SJSA1 (cell line): Measurements from ENCODE around the gene CLCA1. TPM values are rescaled to one million over a fixed set of nuclear protein-coding genes. Genes with fewer than 3 reads are reported as not detected.

Source experiments
- DNase-seq, 2 experiments: peaks; one replicate each; pipeline ENCODE4 v3.0.0-alpha.2; 2015 to 2020; ENCODE audit warnings: low spot score in 2 of 2, low read depth in 1 of 2
- H3K27ac ChIP-seq: fragments of 250-450 bp; sonication (Bioruptor Pico); 2 replicates; pipeline ENCODE4 v1.5.1; 2020; ENCODE audit warnings: mild to moderate bottlenecking, moderate library complexity
- H3K27me3 ChIP-seq: fragments of 250-450 bp; sonication (Bioruptor Pico); replicated peaks from 2 replicates; pipeline ENCODE4 v1.5.1; 2020; ENCODE audit warnings: mild to moderate bottlenecking, moderate library complexity
- H3K36me3 ChIP-seq: fragments of 250-450 bp; sonication (Bioruptor Pico); 2 replicates; pipeline ENCODE4 v1.5.1; 2020; ENCODE audit warnings: mild to moderate bottlenecking
- H3K4me1 ChIP-seq: fragments of 250-450 bp; sonication (Bioruptor Pico); replicated peaks from 2 replicates; pipeline ENCODE4 v1.6.1; 2021; ENCODE audit warnings: mild to moderate bottlenecking
- H3K4me3 ChIP-seq: fragments of 250-450 bp; sonication (Bioruptor Pico); 2 replicates; pipeline ENCODE4 v1.5.1; 2020; ENCODE audit warnings: mild to moderate bottlenecking
- H3K9me3 ChIP-seq: fragments of 250-450 bp; sonication (Bioruptor Pico); replicated peaks from 2 replicates; pipeline ENCODE4 v1.5.1; 2020; ENCODE audit warnings: mild to moderate bottlenecking
- total RNA-seq: library from RNA; depleted of rRNA; stranded (reverse); fragments of >200 nt; shearing (Covaris generic); gene quantifications from 2 replicates; pipeline ENCODE4 v1.2.3, GENCODE V29; 2014; rRNA removed

Gene CLCA1
- total RNA-seq, 1 experiment from 2014 or later, result not detected

DNA sequence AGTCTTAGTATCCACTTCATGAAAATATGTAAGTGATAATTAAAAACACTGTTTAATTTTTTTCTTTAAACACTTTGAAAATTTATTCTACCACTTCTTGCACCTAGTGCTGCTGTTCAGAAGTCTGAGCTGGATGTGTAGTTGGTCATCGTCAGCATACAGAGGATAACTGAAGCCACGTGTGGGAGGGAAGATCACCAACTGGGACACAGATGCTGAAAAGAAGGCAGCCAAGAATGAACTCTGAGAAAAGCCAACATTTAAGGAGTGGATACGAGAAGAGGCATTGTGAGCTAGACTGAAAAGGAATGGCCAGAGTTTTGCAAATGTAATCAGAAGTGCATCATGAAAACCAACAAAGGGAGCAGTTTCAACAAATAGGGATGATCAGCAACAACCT, 53.5 kb downstream of the CLCA1 start:
- peaks cover 4% of the 10 kb centered on the region; the same call in 1 of the 2 replicates for H3K27me3 ChIP-seq
- no peaks in the 10 kb centered on the region for H3K36me3 ChIP-seq
- H3K9me3 ChIP-seq, result no peaks in the 10 kb centered on the region; the same call in 1 of the 2 replicates
- DNase-seq, result no peak
- H3K27ac ChIP-seq, result no peak overlapping the region
- no peak overlapping the region for H3K4me3 ChIP-seq
- H3K4me1 ChIP-seq, result no peaks in the 10 kb centered on the region

DNA sequence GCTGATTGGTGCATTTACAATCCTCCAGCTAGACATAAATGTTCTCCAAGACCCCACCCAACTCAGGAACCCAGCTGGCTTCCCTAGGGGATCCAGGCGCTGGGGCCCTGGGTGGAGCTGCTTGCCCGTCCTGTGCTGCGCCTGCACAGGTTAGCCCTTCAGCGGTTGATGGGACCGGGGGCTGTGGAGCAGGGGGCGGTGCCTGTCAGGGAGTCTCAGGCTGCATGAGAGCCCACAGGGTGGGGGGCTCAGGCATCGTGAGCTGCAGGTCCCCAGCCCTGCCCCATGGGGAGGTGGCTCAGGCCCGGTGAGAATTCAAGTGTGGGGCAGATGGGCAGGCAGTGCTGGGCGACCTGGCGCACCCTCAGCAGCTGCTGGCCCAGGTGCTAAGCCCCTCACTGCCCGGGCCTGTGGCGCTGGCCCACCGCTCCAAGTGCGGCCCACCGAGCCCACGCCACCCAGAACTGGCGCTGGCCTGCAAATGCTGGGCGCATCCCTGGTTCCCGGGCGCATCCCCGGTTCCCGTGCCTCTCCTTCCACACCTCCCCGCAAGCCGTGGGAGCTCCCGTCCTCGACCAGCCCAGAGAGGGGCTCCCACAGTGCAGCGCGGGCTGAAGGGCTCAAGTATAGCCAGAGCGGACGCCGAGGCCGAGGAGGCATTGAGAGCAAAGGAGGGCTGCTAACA, 55.1 kb downstream of the CLCA1 start:
- no peaks in the 10 kb centered on the region for H3K36me3 ChIP-seq
- no peak overlapping the region for H3K4me3 ChIP-seq
- no peak overlapping the region for H3K27ac ChIP-seq
- H3K9me3 ChIP-seq, result no peaks in the 10 kb centered on the region; the same call in 1 of the 2 replicates
- H3K4me1 ChIP-seq, result no peaks in the 10 kb centered on the region
- DNase-seq, result no peak
- peaks cover 4% of the 10 kb centered on the region; the same call in 1 of the 2 replicates for H3K27me3 ChIP-seq

DNA sequence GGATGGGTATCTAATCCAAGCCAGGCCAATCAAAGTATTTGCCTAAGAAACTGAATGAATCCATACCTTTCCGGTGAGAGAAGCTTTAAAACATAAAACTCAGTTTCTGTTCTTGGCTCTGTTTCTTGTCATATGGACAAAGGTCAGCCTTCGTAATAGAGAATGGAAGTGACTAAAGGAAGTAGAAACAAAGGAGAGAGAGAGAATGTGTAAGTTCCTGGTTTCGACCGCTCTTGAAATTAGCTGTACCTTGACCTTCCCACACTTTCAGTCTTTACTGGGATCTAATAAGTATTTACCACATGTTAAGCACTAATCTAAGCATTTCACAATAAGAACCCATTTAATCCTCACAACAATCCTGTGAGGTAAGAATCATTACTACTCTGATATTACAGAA, 58.6 kb downstream of the CLCA1 start:
- no peaks in the 10 kb centered on the region; the same call in 1 of the 2 replicates for H3K9me3 ChIP-seq
- no peak overlapping the region for H3K4me3 ChIP-seq
- H3K27ac ChIP-seq, result no peak overlapping the region
- DNase-seq, result no peak
- no peaks in the 10 kb centered on the region for H3K27me3 ChIP-seq
- H3K4me1 ChIP-seq, result no peaks in the 10 kb centered on the region
- H3K36me3 ChIP-seq, result no peaks in the 10 kb centered on the region

- no peak for DNase-seq
- Histone ChIP-seq H3K4me1 (no peaks in the 10 kb centered on the region), H3K27me3 (no peaks in the 10 kb centered on the region)
Measured at GRCh38 chr1:86530211-86530845, 61.6 kb downstream of the CLCA1 start.

GRCh38 chr1:86537928-86538695, 69.4 kb downstream of the CLCA1 start:
- no peak for DNase-seq
- Histone ChIP-seq H3K4me3 (no peak overlapping the region), H3K9me3 (no peaks in the 10 kb centered on the region), H3K27ac (no peak overlapping the region), H3K27me3 (no peaks in the 10 kb centered on the region), H3K4me1 (no peaks in the 10 kb centered on the region), H3K36me3 (no peaks in the 10 kb centered on the region)

More at GRCh38 chr1:86530211-86530845, 61.6 kb downstream of the CLCA1 start:
- Histone ChIP-seq H3K36me3 (no peaks in the 10 kb centered on the region), H3K4me3 (no peak overlapping the region), H3K27ac (no peak overlapping the region), H3K9me3 (no peaks in the 10 kb centered on the region)

DNA sequence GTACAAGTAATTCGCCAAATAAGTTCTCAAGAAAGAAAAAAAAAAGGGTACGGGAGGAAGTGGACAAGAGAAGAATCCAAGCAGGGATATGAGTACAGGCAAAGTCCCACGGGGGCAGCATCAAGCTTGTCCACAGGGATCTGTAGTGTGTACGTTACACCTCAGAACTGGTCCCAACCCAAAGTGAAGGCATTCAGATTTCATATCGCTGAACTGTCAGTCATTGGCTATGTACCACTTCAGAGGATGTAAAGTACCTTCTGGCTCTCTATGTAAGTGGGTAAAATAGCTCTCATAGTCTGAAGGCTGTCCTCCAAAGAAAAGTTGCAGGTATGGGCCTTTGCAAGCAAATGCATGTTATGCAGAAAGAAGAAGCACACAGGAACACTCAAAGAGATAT, 70.0 kb downstream of the CLCA1 start:
- Histone ChIP-seq H3K4me1 (no peaks in the 10 kb centered on the region), H3K27ac (no peak overlapping the region), H3K4me3 (no peak overlapping the region), H3K9me3 (no peaks in the 10 kb centered on the region), H3K27me3 (no peaks in the 10 kb centered on the region), H3K36me3 (no peaks in the 10 kb centered on the region)
- DNase-seq, result no peak

GRCh38 chr1:86541859-86542258, 73.1 kb downstream of the CLCA1 start:
- no peak overlapping the region for H3K4me3 ChIP-seq
- H3K27me3 ChIP-seq, result no peaks in the 10 kb centered on the region
- no peaks in the 10 kb centered on the region for H3K4me1 ChIP-seq
- DNase-seq, result no peak
- no peaks in the 10 kb centered on the region for H3K36me3 ChIP-seq
- no peak overlapping the region for H3K27ac ChIP-seq
- H3K9me3 ChIP-seq, result no peaks in the 10 kb centered on the region

GRCh38 chr1:86542631-86543030, 73.9 kb downstream of the CLCA1 start:
- Histone ChIP-seq H3K27ac (no peak overlapping the region), H3K9me3 (no peaks in the 10 kb centered on the region), H3K27me3 (no peaks in the 10 kb centered on the region), H3K36me3 (no peaks in the 10 kb centered on the region), H3K4me3 (no peak overlapping the region), H3K4me1 (no peaks in the 10 kb centered on the region)
- DNase-seq, result no peak

- DNase-seq, result no peak
- Histone ChIP-seq H3K4me3 (no peak within 1 kb of the TSS), H3K27me3 (no peaks in the 10 kb centered on the region), H3K36me3 (no peaks in the 10 kb centered on the region), H3K4me1 (no peaks in the 10 kb centered on the region), H3K9me3 (no peaks in the 10 kb centered on the region), H3K27ac (no peak within 1 kb of the TSS)
Measured at GRCh38 chr1:86546787-86547221, 78.1 kb downstream of the CLCA1 start, which contains the start of gene CLCA4. TSS of gene CLCA4 (plus strand) at chr1:86547078. CDS start at chr1:86547120, 42 bp downstream.

- Histone ChIP-seq H3K36me3 (no peaks in the 10 kb centered on the region), H3K9me3 (no peaks in the 10 kb centered on the region; the same call in 1 of the 2 replicates), H3K27ac (no peak overlapping the region), H3K4me1 (no peaks in the 10 kb centered on the region), H3K4me3 (no peak overlapping the region), H3K27me3 (no peaks in the 10 kb centered on the region)
- no peak for DNase-seq
Measured at GRCh38 chr1:86548839-86549238, 80.1 kb downstream of the CLCA1 start.

Other genes starting within 250 kb of the CLCA1 start
- gene ODF2L, start 72.6 kb upstream of the CLCA1 start, total RNA-seq, result 13.8 and 17.0 TPM in 2 replicates
- not detected in 2 replicates for gene CLCA2, start 44.8 kb upstream of the CLCA1 start, total RNA-seq
- gene CLCA4, start 78.2 kb downstream of the CLCA1 start, total RNA-seq, result not detected in 2 replicates
- gene SH3GLB1, start 235.6 kb downstream of the CLCA1 start, total RNA-seq, result 42.2 and 44.0 TPM in 2 replicates